ENCODE measurements around the gene YARS1. TPM values are rescaled to one million over a fixed set of nuclear protein-coding genes. Genes with fewer than 3 reads are reported as not detected.

YARS1 gene
- total and polyA plus RNA-seq, 2 of the 13 experiments (the other 11 are each of a cell fraction or from before 2014, with no cell fraction given), result 50.1 to 113 TPM

GRCh38 chr1:32743380-32744070 lies 73.6 kb downstream of the YARS1 start:
- peaks cover 36% of the 10 kb centered on the region for H3K79me2 ChIP-seq (ENCODE audit: insufficient read depth, low read length)
- no peak overlapping the region for H2AFZ ChIP-seq (ENCODE audit: low read length)
- H4K20me1 ChIP-seq (ENCODE audit: insufficient read depth, low read length), result no peaks in the 10 kb centered on the region; the same call in 1 of the 2 replicates
- H3K4me1 ChIP-seq (ENCODE audit: insufficient read depth, low read length), result peaks cover 50% of the 10 kb centered on the region
- H3K36me3 ChIP-seq (replicated peaks in 1 of 2; ENCODE audit: control insufficient read depth in 1 of 2, insufficient read depth in 2 of 2, low read length in 2 of 2), result peaks cover 0 to 2% of the 10 kb centered on the region in 2 experiments; a peak in 1 of 5 replicates
- peak overlapping the region; percentile 87; the same call in 1 of the 2 replicates for H3K9ac ChIP-seq (ENCODE audit: insufficient read depth, low read depth, low read length)
- peak; percentile 11; the same call in 2 of the 3 replicates for ATAC-seq
- FAIRE-seq, result no peak
- ChIA-PET POLR2A (interaction anchor here (0.9 to 2.1 kb wide), 3 partner anchors 15 to 31 kb away, joined by 3 to 13 read pairs (median 9); no protein-coding TSS in a partner anchor), CTCF (ENCODE audit: low intra/inter-chr PET ratio, low total read pairs) (no interaction called here)
- intact Hi-C loops (cut with micrococcal nuclease; ENCODE audit: unreplicated experiment), result loop anchor here (2.0 kb wide), 1 partner anchor 29 kb away; no protein-coding TSS in a partner anchor
- H3K27me3 ChIP-seq (ENCODE audit: control insufficient read depth in 1 of 2, insufficient read depth in 2 of 2, low read length in 2 of 2), result no peaks in the 10 kb centered on the region; a peak in 1 of 5 replicates
- no TSS peak for BruUV-seq (replicated peaks)
- in situ Hi-C loops (cut with HindIII; ENCODE audit: extremely low pct_ligation_motif_present, low pct_unique_long_range_greater_than_20kb), result no loop called here
- peak overlapping the region; percentile 87 for H3K27ac ChIP-seq (ENCODE audit: extremely low read length, insufficient read depth, low read length)
- WGBS (ENCODE audit: low lambda C conversion rate), result 66% methylated on average over 5 of the region's 6 CpGs
- no peak for DNase-seq (ENCODE audit: low spot score)
- peak overlapping the region; percentile 96 for H3K4me2 ChIP-seq (ENCODE audit: low read depth, low read length)
- no peaks in the 10 kb centered on the region for H3K9me3 ChIP-seq (ENCODE audit: low read length)
- peak overlapping the region; percentile 80 to 92 (median 91); a peak in 4 of 6 replicates for H3K4me3 ChIP-seq (replicated peaks in 1 of 3; ENCODE audit: insufficient read depth in 1 of 3, low read depth in 2 of 3, low read length in 3 of 3)
- TF ChIP-seq ELF4 (CRISPR knock-in tag; IDR thresholded peaks at IDR 0.05; ENCODE audit: borderline replicate concordance) (no peak), GMEB2 (CRISPR knock-in tag; IDR thresholded peaks at IDR 0.05; ENCODE audit: low read depth) (no peak), ZSCAN22 (CRISPR knock-in tag; IDR thresholded peaks at IDR 0.05) (no peak), ZSCAN25 (CRISPR knock-in tag; IDR thresholded peaks at IDR 0.05) (no peak), SNAPC4 (CRISPR knock-in tag; IDR thresholded peaks at IDR 0.05) (0 out of 2 replicates have a peak, but pooled peaks have one; percentile 18), SMAD9 (CRISPR knock-in tag; IDR thresholded peaks at IDR 0.05) (no peak), ZNF275 (CRISPR knock-in tag; IDR thresholded peaks at IDR 0.05; ENCODE audit: borderline replicate concordance) (no peak), PRDM4 (CRISPR knock-in tag; IDR thresholded peaks at IDR 0.05; ENCODE audit: borderline replicate concordance) (no peak), SUZ12 (IDR thresholded peaks at IDR 0.05; ENCODE audit: low read depth, low read length) (no peak), GRHL1 (CRISPR knock-in tag; conservative IDR thresholded peaks at IDR 0.05) (no peak)

Data from HepG2 (cell line).